Measurements from ENCODE around the gene DPY19L3.

DNA sequence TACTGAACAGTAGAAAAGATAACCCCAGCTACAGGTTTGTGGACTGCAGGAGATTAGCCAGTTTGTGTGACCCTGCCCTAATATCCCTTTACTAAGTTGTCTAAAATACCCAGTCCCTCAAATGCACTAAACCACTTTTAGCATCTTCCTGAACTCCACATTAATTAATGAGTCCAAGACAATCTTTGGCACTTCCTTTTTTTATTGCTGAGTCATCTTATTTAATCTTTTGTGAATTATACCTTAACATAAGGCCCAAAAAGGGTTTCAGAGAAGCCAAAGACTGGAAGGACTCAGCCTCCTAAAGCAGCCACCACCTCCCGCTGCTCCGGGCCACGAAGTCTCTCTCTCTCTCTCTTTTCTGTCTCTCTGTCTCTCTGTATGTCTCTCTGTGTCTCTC lies 126.7 kb downstream of the DPY19L3 start:
- TF ChIP-seq EZH2 (IDR thresholded peaks at IDR 0.05), result no peak
- TF ChIP-seq, protein P1, sequence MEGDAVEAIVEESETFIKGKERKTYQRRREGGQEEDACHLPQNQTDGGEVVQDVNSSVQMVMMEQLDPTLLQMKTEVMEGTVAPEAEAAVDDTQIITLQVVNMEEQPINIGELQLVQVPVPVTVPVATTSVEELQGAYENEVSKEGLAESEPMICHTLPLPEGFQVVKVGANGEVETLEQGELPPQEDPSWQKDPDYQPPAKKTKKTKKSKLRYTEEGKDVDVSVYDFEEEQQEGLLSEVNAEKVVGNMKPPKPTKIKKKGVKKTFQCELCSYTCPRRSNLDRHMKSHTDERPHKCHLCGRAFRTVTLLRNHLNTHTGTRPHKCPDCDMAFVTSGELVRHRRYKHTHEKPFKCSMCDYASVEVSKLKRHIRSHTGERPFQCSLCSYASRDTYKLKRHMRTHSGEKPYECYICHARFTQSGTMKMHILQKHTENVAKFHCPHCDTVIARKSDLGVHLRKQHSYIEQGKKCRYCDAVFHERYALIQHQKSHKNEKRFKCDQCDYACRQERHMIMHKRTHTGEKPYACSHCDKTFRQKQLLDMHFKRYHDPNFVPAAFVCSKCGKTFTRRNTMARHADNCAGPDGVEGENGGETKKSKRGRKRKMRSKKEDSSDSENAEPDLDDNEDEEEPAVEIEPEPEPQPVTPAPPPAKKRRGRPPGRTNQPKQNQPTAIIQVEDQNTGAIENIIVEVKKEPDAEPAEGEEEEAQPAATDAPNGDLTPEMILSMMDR (IDR thresholded peaks at IDR 0.05), result no peak

Data from neural progenitor cell (in vitro differentiated cells).